T-helper 2 cell treated with Interferon-gamma antibody and Interleukin-4, amounts not matched to agents 5 μg/mL and 100 μg/mL, for 36 hours (primary cell): ENCODE results near the gene FOXD1.

Experiments
- DNase-seq: peaks from one replicate; pipeline ENCODE4 v3.0.0; 2021; ENCODE audit warnings: low spot score
- H3K27ac Mint-ChIP-seq: one replicate; pipeline ENCODE4 v1.8.0; 2021; ENCODE audit warnings: mild to moderate bottlenecking, mixed read lengths
- H3K27me3 Mint-ChIP-seq: one replicate; pipeline ENCODE4 v1.8.0; 2021; ENCODE audit warnings: low read depth, mixed read lengths
- H3K36me3 Mint-ChIP-seq: one replicate; pipeline ENCODE4 v1.8.0; 2021; ENCODE audit warnings: low read depth, mixed read lengths
- H3K4me1 Mint-ChIP-seq: one replicate; pipeline ENCODE4 v1.8.0; 2021; ENCODE audit warnings: low read depth, mixed read lengths
- H3K4me3 Mint-ChIP-seq: one replicate; pipeline ENCODE4 v1.8.0; 2022; ENCODE audit warnings: mild to moderate bottlenecking, moderate library complexity, mixed read lengths
- H3K9me3 Mint-ChIP-seq: one replicate; pipeline ENCODE4 v1.8.0; 2021; ENCODE audit warnings: mixed read lengths

The FOXD1 gene

GRCh38 chr5:73441378-73441777, 7.2 kb downstream of the FOXD1 start:
- Mint-ChIP-seq H3K4me3 (no peak overlapping the region), H3K9me3 (no peaks in the 10 kb centered on the region), H3K4me1 (no peaks in the 10 kb centered on the region), H3K27ac (no peak overlapping the region), H3K27me3 (peaks cover 88% of the 10 kb centered on the region), H3K36me3 (no peaks in the 10 kb centered on the region)
- DNase-seq: no peak

DNA sequence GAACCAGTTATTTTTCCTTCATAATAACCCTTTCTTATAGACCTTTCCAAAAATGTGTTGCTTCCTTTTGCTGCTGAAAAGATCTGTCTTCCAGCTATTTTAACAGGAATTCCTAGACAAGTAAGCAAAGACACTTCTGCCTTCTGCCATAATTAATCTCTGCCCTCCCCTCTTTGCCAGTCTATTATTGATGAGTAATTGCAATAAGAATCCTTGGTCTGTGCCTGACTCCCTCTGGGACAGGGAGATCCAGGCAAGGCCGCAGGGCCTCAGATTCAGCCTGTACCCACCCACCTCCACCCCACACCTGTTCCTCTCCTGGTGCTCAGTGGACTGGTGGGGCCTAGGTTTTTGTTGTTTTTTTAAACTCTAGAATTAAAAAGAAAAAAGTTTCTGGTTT, 8.3 kb downstream of the FOXD1 start:
- H3K9me3 Mint-ChIP-seq: no peaks in the 10 kb centered on the region
- peaks cover 89% of the 10 kb centered on the region for H3K27me3 Mint-ChIP-seq
- peaks cover 1% of the 10 kb centered on the region for H3K36me3 Mint-ChIP-seq
- DNase-seq: no peak
- no peak overlapping the region for H3K4me3 Mint-ChIP-seq
- no peaks in the 10 kb centered on the region for H3K4me1 Mint-ChIP-seq
- H3K27ac Mint-ChIP-seq: no peak overlapping the region

DNA sequence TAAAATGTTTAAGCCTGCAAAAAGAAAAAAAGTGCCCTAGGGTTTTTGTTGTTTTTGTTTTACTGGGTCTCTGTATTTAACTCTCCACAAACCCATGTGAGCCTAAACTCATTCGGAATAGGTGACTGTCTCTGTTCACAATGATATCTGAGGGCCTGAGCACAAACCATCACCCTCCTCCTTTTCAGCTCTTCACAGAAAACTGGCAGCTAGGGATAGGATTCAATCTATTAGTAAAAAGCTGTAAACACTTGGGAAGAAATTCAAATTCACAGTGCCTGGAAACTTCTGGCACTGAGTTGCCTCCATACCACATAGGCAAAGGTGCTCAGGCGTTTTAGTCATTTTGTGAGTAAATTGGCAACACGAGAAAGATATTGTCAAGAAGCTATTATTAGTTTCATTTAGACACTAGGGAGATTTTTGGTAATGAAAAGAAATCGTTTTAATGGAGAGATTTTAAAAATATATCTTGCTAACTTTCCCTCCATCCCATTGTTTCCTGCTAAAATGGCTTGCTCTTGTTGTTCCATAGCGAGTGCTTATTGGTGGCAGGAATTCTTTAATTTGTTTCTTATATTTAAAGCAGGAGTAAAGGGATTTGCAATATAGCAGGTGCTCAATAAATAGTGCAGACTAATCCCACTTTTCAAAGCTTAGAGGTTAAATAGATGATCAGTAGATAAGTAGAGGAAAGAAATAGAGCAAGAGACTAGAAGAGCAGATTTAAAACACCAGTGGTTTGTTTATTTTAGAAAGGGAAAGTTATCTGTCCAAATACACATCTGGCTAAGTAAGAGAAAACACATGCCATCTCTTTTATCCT, 9.7 kb downstream of the FOXD1 start:
- H3K27ac Mint-ChIP-seq: no peak overlapping the region
- no peaks in the 10 kb centered on the region for H3K9me3 Mint-ChIP-seq
- no peak overlapping the region for H3K4me3 Mint-ChIP-seq
- DNase-seq: no peak
- H3K4me1 Mint-ChIP-seq: no peaks in the 10 kb centered on the region
- peaks cover 87% of the 10 kb centered on the region for H3K27me3 Mint-ChIP-seq
- H3K36me3 Mint-ChIP-seq: peaks cover 1% of the 10 kb centered on the region

DNA sequence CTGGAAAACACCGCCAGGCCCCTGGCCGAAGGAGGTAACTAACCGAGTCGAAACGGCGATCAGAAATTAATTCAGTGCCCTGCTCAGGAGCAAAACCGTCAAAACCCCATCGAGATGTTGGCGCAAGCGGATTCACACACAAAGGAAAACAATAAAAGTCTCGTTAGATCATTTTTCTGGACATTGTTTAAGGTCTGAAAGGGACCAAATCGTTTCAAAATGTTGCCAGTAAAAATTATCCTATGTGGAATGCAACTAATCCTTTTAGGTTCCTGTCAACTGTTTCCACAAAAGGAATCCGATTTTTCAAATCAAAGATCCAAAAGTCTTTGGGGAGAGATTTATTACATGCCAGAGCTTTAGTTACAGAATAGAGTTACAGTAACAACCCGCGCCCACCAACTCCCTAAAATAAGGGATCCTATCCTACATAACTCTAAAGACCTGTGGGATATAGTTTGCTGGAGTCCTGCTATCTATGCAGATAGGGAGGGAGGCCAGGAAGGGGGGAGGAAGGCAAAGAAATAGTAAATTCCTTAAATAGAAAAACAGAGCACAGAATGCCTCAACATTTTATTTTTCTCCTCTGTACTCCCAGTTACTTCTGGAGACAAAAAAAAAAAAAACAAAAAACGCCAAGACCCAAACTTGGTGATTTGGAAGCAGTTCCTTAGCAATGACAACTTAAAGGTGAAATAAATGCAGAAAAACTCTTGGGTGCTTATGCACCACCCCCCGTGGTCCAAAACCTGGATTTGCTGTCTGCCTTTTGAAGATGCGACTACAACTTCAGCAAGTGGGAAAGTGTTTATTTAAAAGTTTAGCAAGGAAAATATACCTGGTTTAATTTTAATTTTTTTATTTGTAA, 10.6 kb downstream of the FOXD1 start:
- no peak for DNase-seq
- Mint-ChIP-seq H3K4me1 (no peaks in the 10 kb centered on the region), H3K36me3 (peaks cover 1% of the 10 kb centered on the region), H3K4me3 (no peak overlapping the region), H3K9me3 (no peaks in the 10 kb centered on the region), H3K27ac (no peak overlapping the region), H3K27me3 (peaks cover 85% of the 10 kb centered on the region)

DNA sequence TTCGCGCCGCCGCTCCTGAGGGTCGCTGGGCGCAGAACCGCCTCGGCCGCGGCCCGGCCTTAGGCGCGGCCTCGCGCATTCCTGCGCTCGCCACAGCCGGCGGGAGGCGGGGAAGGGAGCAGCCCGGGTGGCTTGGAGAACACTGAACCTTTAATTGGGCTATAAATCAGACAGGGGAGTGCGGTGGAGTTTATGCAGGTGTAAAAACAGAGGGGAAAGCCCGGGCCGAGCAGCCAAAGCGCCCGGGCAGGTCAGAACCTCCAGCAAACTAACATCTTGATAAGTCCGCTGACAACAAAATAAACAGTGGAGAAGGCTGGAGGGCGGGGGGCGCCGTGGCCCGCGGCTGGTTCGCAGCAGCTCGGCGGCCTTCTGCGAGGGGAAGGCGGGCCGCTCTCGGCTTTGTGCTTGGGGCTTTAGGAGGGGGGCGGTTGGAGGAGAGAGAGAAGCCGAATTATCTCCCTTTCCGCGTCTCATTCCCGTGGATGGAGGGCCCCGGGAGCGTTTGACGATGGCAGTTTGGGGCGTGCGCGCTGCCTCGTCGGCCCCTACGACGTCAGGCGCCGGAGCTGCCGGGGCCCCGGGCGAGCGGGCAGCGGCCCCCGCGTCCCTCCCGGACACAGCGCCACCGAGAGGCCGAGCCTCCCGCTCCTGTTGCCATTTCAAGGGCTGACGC, 11.3 kb downstream of the FOXD1 start:
- H3K4me3 Mint-ChIP-seq: no peak overlapping the region
- H3K36me3 Mint-ChIP-seq: peaks cover 1% of the 10 kb centered on the region
- no peaks in the 10 kb centered on the region for H3K4me1 Mint-ChIP-seq
- no peak for DNase-seq
- peak overlapping the region; percentile 45 for H3K27ac Mint-ChIP-seq
- H3K9me3 Mint-ChIP-seq: no peaks in the 10 kb centered on the region
- peaks cover 83% of the 10 kb centered on the region for H3K27me3 Mint-ChIP-seq

- no peaks in the 10 kb centered on the region for H3K9me3 Mint-ChIP-seq
- peaks cover 80% of the 10 kb centered on the region for H3K27me3 Mint-ChIP-seq
- H3K4me1 Mint-ChIP-seq: no peaks in the 10 kb centered on the region
- no peak for DNase-seq
- H3K4me3 Mint-ChIP-seq: no peak overlapping the region
- no peak overlapping the region for H3K27ac Mint-ChIP-seq
- peaks cover 1% of the 10 kb centered on the region for H3K36me3 Mint-ChIP-seq
These were observed 12.0 kb downstream of the FOXD1 start for GRCh38 chr5:73436535-73437100.

DNA sequence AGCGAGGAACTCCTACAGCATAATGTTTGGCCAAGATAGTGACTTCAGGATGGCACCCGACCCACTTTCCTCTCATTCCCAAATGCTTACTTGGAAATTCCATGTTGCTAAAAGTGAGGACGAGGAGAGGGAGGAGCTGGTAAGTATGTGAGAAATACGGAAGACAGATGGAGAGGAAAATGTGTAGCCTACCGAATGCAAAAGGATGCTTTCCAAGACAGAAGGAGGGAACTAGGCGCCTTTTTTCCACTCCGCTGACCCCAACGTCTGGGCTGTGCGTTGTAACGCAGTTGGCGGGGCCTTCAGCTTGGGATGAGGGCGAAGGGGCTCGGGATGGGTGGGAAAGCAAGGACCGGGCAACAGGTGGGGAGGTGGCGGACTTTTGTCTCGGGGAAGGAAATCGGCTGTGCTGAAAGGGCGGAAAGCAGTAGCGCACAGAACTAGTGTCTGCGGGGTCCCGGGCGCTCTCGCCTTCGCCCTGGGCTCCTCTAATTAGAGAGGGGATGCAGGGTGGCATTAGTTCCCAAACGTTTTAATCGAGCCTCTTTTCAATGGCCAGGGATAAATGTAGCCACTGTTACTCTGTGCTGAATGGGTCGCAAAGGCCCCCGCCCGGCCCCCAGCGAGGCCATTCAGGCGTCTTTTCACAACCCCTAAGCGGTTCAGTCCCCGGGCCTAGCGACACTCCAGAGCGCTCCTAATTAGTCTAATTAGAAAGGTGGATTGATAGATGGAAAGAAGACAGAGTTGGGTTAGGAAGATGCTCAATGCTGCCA, 12.6 kb downstream of the FOXD1 start:
- DNase-seq: no peak
- Mint-ChIP-seq H3K9me3 (no peaks in the 10 kb centered on the region), H3K36me3 (peaks cover 1% of the 10 kb centered on the region), H3K4me1 (no peaks in the 10 kb centered on the region), H3K4me3 (no peak overlapping the region), H3K27ac (peak overlapping the region; percentile 29), H3K27me3 (peaks cover 77% of the 10 kb centered on the region)

DNA sequence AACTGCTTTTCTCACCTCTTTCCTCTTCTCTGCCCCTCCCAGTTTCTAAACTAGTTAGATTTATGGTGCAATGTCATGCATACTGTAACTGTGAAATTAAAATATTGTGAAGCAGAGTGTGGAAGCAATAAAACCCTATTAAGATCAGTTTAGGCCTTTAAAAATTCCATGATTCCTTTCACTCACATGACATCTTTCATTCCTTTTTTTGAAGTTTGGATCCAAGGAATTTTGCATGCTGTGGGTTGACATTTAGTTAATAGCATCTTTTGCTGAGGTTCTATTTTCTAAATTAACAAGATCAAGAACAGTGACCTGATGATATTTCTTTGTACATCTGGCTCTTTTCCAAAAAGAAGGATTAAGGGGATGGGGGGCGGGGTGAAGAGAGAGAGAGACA, 13.7 kb downstream of the FOXD1 start:
- Mint-ChIP-seq H3K4me1 (no peaks in the 10 kb centered on the region), H3K4me3 (no peak overlapping the region), H3K27ac (no peak overlapping the region), H3K27me3 (peaks cover 75% of the 10 kb centered on the region), H3K9me3 (no peaks in the 10 kb centered on the region), H3K36me3 (peaks cover 1% of the 10 kb centered on the region)
- no peak for DNase-seq

DNA sequence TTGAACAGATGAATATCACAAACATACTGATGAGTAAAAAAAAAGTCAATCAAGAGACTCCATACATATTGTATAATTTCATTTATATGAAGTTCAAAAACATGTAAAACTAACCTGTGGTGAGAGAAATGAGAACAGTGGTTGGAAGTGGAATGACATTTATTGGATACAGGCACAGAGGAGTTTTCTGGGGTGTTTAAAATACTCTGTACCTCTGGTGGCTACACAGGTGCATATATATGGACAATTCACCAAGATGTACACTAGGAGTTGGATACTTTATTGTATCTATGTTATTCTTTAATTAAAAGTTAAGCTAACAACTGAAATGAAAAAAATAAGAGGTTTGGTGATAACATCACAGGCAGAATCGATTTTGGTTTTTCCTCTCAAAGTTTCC, 14.1 kb downstream of the FOXD1 start:
- Mint-ChIP-seq H3K4me3 (no peak overlapping the region), H3K27me3 (peaks cover 72% of the 10 kb centered on the region), H3K27ac (no peak overlapping the region), H3K9me3 (no peaks in the 10 kb centered on the region), H3K36me3 (peaks cover 1% of the 10 kb centered on the region), H3K4me1 (no peaks in the 10 kb centered on the region)
- DNase-seq: no peak

DNA sequence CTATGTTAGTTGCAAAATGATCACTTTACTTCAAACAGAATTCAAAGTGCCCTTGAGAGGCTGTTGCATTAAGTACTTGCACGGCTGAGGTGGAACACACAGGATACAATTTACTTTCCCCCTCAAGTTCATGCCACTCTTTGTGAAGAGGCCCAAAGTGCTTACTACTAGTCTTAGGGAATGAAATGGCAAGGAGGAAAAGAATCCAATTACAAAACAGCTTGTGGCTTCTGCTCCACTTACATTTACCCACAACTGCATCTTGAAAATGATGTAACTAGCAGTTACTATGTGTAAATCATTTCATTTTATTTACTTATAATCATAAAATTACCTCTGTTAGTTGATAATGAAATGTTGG, 14.6 kb downstream of the FOXD1 start:
- Mint-ChIP-seq H3K36me3 (peaks cover 1% of the 10 kb centered on the region), H3K27me3 (peaks cover 71% of the 10 kb centered on the region), H3K27ac (no peak overlapping the region), H3K4me1 (no peaks in the 10 kb centered on the region), H3K9me3 (no peaks in the 10 kb centered on the region), H3K4me3 (no peak overlapping the region)
- no peak for DNase-seq

GRCh38 chr5:73433272-73433981, 15.2 kb downstream of the FOXD1 start:
- no peaks in the 10 kb centered on the region for H3K9me3 Mint-ChIP-seq
- no peaks in the 10 kb centered on the region for H3K4me1 Mint-ChIP-seq
- no peak for DNase-seq
- H3K27ac Mint-ChIP-seq: no peak overlapping the region
- H3K36me3 Mint-ChIP-seq: peaks cover 1% of the 10 kb centered on the region
- no peak overlapping the region for H3K4me3 Mint-ChIP-seq
- H3K27me3 Mint-ChIP-seq: peaks cover 71% of the 10 kb centered on the region

DNA sequence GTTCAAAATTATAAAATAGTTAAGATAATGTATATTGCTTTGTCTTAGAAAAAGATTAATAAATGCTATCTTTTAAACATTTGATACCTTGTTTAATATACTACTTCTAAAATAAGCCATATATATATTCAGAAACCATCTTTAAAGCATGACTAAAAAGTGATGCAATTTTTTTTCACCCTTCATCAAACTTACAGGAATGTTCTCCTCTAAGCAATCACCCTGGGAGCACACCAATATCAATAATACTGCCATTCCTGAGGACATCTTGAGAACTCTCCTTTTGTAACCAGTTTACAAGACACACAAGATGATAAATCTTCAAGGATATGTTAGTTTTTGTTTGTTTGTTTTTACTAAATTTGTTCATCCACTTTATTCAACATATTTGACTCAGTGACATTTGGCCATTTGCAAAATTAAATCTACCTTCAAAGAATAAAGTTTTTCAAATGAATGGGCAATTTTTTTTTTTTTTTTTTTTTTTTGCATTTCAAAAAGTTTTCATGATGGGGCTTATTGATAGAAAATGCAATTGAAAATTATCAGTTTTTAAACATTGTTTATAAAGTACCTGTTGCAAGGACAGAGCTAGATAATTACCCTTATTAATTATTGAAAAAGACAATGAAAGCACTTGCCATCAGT, 17.2 kb downstream of the FOXD1 start:
- H3K4me3 Mint-ChIP-seq: no peak overlapping the region
- H3K9me3 Mint-ChIP-seq: no peaks in the 10 kb centered on the region
- no peak for DNase-seq
- no peak overlapping the region for H3K27ac Mint-ChIP-seq
- H3K27me3 Mint-ChIP-seq: peaks cover 69% of the 10 kb centered on the region
- H3K36me3 Mint-ChIP-seq: peaks cover 1% of the 10 kb centered on the region
- no peaks in the 10 kb centered on the region for H3K4me1 Mint-ChIP-seq
